ENCODE results near the gene EGR4. TPM values are rescaled to one million over a fixed set of nuclear protein-coding genes. Genes with fewer than 3 reads are reported as not detected.

Gene EGR4
- total and polyA plus RNA-seq, 2 experiments from 2014 or later = 0.23 TPM; not detected in 1

- H3K4me3 ChIP-seq = no peak overlapping the region
- H2AFZ ChIP-seq = no peak overlapping the region; the same call in 1 of the 2 replicates
- H3K27ac ChIP-seq (ENCODE audit: low read depth) = no peak overlapping the region
- no peak overlapping the region for H3K4me2 ChIP-seq
- no peaks in the 10 kb centered on the region for H3K27me3 ChIP-seq (ENCODE audit: insufficient read depth)
- Mint-ChIP-seq H3K36me3 (ENCODE audit: low read depth) (no peaks in the 10 kb centered on the region), H3K4me3 (no peak overlapping the region), H3K27ac (no peak overlapping the region), H3K9me3 (no peaks in the 10 kb centered on the region), H3K4me1 (no peaks in the 10 kb centered on the region), H3K27me3 (ENCODE audit: insufficient read depth, low read depth, poor library complexity) (no peaks in the 10 kb centered on the region)
- no peaks in the 10 kb centered on the region for H3K36me3 ChIP-seq (ENCODE audit: insufficient read depth)
- DNase-seq (ENCODE audit: low spot score) = no peak
- H4K20me1 ChIP-seq (replicated peaks; ENCODE audit: insufficient read depth) = no peaks in the 10 kb centered on the region
- H3K9me2 ChIP-seq (ENCODE audit: insufficient read depth) = no peaks in the 10 kb centered on the region
- H3F3A ChIP-seq (replicated peaks; ENCODE audit: low read depth) = no peaks in the 10 kb centered on the region
- H3K79me2 ChIP-seq (replicated peaks; ENCODE audit: insufficient read depth) = no peaks in the 10 kb centered on the region
- no peak for ATAC-seq
- no peak for TF ChIP-seq JUNB (IDR thresholded peaks at IDR 0.05; ENCODE audit: unreplicated experiment)
- TF ChIP-seq NANOG (IDR thresholded peaks at IDR 0.05; ENCODE audit: borderline replicate concordance) = no peak
- TF ChIP-seq, protein P1, sequence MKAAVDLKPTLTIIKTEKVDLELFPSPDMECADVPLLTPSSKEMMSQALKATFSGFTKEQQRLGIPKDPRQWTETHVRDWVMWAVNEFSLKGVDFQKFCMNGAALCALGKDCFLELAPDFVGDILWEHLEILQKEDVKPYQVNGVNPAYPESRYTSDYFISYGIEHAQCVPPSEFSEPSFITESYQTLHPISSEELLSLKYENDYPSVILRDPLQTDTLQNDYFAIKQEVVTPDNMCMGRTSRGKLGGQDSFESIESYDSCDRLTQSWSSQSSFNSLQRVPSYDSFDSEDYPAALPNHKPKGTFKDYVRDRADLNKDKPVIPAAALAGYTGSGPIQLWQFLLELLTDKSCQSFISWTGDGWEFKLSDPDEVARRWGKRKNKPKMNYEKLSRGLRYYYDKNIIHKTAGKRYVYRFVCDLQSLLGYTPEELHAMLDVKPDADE (IDR thresholded peaks at IDR 0.05) = no peak
- TF ChIP-seq ZNF114 (CRISPR knock-in tag; IDR thresholded peaks at IDR 0.05) = no peak
- TF ChIP-seq POLR2AphosphoS5 (IDR thresholded peaks at IDR 0.05; ENCODE audit: low read depth) = no peak
- no peak for TF ChIP-seq EZH2 (IDR thresholded peaks at IDR 0.05; ENCODE audit: low read depth, unreplicated experiment)
- no peak for TF ChIP-seq ZNF331 (CRISPR knock-in tag; IDR thresholded peaks at IDR 0.05; ENCODE audit: low read depth)
- TF ChIP-seq CREB1 (CRISPR knock-in tag; IDR thresholded peaks at IDR 0.05; ENCODE audit: low read depth) = no peak
- no peak for TF ChIP-seq CTCF (conservative IDR thresholded peaks at IDR 0.05; ENCODE audit: low read depth in 2 of 2)
- TF ChIP-seq ZNF462 (CRISPR knock-in tag; IDR thresholded peaks at IDR 0.05) = no peak
- no peak for TF ChIP-seq REST (IDR thresholded peaks at IDR 0.05; ENCODE audit: unreplicated experiment)
- no peak for TF ChIP-seq STAT1 (IDR thresholded peaks at IDR 0.05; ENCODE audit: unreplicated experiment)
- no peak for TF ChIP-seq EZH2phosphoT487 (IDR thresholded peaks at IDR 0.05; ENCODE audit: unreplicated experiment)
- no peaks in the 10 kb centered on the region for H3K4me1 ChIP-seq (ENCODE audit: insufficient read depth)
Observed at GRCh38 chr2:73337828-73338227, 44.5 kb upstream of the EGR4 start.

All from GM23338 (cell line).